Neuron (in vitro differentiated cells): ENCODE measurements around the gene TSPEAR.

ENCODE experiments used
- H2AFZ ChIP-seq: one replicate; pipeline ENCODE4 v1.6.1; 2013; ENCODE audit warnings: low read depth, mild to moderate bottlenecking, inconsistent platforms, low read length, moderate library complexity
- H3K27me3 ChIP-seq: one replicate; pipeline ENCODE4 v1.6.1; 2013; ENCODE audit warnings: low read length; ENCODE audit not compliant: insufficient read depth
- H3K36me3 ChIP-seq: one replicate; pipeline ENCODE4 v1.6.1; 2013; ENCODE audit warnings: low read length; ENCODE audit not compliant: insufficient read depth
- H3K4me1 ChIP-seq: one replicate; pipeline ENCODE4 v1.6.1; 2013; ENCODE audit warnings: low read length; ENCODE audit not compliant: insufficient read depth
- H3K4me3 ChIP-seq: 2 replicates; pipeline ENCODE4 v1.5.1; 2013; ENCODE audit warnings: mild to moderate bottlenecking, low read length, moderate library complexity
- H3K9me3 ChIP-seq: one replicate; pipeline ENCODE4 v1.6.1; 2013; ENCODE audit warnings: low read length

Gene TSPEAR

DNA sequence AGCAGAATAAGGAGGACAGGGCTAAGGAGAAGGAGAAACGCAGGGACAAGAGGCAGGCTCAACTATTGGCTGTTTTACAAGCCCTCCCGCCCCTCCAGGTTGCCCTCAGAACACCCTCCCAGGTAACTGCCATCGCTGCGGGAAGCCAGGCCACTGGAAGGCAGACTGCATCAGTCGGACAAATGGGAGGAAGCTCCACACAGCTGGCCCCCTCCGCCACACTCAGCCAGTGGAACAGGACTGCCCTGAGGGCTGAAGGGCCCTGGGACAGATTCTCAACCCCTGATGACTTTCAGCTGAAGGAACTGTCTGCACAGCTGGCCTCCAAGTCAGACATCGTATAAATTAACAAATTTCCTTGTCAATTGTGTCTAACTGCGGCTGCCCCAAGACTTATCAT lies 234.2 kb downstream of the TSPEAR start:
- Histone ChIP-seq H3K4me3 (no peak overlapping the region), H3K36me3 (no peaks in the 10 kb centered on the region), H3K27me3 (no peaks in the 10 kb centered on the region), H2AFZ (no peak overlapping the region), H3K9me3 (no peaks in the 10 kb centered on the region), H3K4me1 (no peaks in the 10 kb centered on the region)

DNA sequence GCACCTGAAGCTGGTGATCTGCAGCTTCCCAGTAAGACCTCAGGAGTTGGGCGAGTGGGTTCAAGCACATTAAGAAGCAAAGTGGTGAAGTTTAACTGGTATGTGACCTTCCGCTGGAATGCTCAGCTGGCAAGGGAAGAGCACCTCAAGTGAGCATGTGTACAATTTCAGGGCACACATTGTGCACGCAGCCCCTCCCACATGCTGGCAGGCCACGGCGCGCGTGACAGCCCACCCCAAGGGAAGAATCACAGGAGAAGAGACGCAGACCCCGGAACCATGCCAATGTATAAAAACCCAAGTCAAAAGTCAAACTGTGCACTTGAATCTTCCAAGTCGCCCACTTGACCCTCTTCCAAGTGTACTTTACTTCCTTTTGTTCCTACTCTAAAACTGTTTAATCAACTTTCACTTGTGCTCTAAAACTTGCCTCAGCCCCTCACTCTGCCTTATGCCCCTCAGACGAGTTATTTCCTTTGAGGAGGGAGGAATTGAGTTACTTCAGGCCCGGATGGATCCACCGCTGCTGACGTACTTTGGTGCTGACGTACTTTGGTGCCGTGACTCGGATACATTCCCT lies 236.0 kb downstream of the TSPEAR start:
- Histone ChIP-seq H3K4me1 (no peaks in the 10 kb centered on the region), H3K36me3 (no peaks in the 10 kb centered on the region), H3K9me3 (no peaks in the 10 kb centered on the region), H3K4me3 (no peak overlapping the region), H2AFZ (no peak overlapping the region), H3K27me3 (no peaks in the 10 kb centered on the region)

DNA sequence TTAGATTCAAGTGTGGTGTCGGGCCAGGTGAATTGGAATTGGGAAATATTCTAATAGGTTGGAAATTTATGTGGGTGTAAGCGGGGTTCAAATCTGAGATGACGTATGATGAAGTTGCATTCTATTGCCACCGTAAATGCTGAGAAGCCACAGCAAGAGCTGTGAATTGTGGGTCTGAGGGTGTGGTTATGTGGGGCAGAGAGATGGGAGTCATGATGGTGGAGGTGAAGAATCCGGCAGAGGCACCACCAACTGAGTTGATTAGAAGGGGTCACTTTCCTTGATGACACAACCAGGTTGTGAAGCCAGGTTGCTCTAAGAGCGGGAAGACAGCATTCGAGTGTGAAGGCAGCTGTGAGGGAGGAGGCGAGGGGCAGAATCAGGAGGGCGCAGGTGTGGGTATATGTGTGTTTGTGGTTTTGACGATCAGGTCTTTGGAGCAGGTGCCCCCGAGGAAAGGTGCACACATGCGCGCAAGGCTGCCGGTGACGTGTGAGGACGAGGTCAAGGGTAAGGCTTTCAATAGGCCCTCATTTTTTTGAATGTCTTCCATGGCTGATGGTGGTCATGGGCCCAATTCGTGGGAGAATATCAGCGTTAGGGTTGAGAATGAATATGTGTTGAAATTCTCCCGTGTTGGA lies 237.3 kb downstream of the TSPEAR start:
- no peaks in the 10 kb centered on the region for H3K36me3 ChIP-seq
- H2AFZ ChIP-seq, result no peak overlapping the region
- H3K27me3 ChIP-seq, result no peaks in the 10 kb centered on the region
- H3K4me3 ChIP-seq, result no peak overlapping the region
- H3K9me3 ChIP-seq, result no peaks in the 10 kb centered on the region
- H3K4me1 ChIP-seq, result no peaks in the 10 kb centered on the region

DNA sequence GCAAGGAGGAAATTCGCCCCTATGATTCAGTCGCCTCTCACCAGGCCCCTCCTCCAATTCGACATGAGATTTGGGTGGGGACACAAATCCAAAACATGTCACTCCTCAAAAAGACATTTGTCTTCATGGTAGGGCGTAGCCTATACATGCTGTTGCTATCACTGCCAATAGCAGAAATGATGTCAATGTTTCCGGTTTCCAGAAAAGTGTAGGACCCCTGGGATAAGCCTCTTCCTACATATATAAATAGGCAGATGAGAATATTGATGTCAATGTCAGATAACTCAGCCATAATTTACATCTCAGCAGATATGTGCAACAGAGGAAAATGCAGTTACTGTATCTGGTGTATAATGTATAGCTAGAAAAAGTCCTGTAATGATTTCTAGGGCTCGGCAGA lies 239.4 kb downstream of the TSPEAR start:
- Histone ChIP-seq H2AFZ (no peak overlapping the region), H3K4me3 (no peak overlapping the region), H3K36me3 (no peaks in the 10 kb centered on the region), H3K27me3 (no peaks in the 10 kb centered on the region), H3K4me1 (no peaks in the 10 kb centered on the region), H3K9me3 (peaks cover 2% of the 10 kb centered on the region)

DNA sequence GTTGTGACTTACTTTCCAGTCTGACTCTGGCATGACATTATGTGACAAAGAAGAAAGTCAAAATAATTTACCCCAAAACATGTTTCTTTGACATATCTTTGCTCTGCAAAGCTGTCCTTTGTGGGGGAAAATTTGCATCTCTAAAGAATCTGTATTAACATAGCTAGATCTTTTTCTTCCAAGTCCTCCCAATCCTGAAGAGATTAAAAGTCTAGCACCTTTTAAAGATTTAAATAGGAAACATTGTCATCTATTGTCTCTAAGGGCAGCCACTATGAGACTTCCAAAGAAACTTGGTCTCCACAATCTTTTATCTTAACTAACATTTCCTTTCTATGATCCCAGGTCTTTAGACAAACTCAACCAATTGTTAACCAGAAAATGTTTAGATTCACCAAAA lies 240.0 kb downstream of the TSPEAR start:
- H3K4me1 ChIP-seq, result no peaks in the 10 kb centered on the region
- H3K9me3 ChIP-seq, result peaks cover 2% of the 10 kb centered on the region
- H2AFZ ChIP-seq, result no peak overlapping the region
- H3K4me3 ChIP-seq, result no peak overlapping the region
- no peaks in the 10 kb centered on the region for H3K36me3 ChIP-seq
- H3K27me3 ChIP-seq, result no peaks in the 10 kb centered on the region

DNA sequence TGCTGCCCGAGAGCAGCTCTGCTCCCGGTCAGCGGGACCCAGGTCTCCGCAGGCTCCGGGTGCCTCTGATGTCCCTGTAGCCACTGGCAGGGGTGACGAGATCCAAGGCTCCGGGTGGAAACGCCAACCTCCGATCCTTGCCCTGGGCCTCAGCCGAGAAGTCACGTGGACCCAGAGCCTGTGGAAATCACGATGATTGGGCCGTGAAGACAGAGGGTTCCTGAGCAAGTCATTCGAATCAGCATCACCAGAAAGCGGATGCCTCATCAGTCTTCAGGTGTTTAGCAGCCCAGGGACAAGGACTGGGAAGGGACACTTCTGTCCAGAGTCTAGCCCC lies 243.5 kb downstream of the TSPEAR start:
- Histone ChIP-seq H3K27me3 (no peaks in the 10 kb centered on the region), H2AFZ (no peak overlapping the region), H3K4me1 (no peaks in the 10 kb centered on the region), H3K9me3 (peaks cover 2% of the 10 kb centered on the region), H3K36me3 (no peaks in the 10 kb centered on the region), H3K4me3 (no peak overlapping the region)

DNA sequence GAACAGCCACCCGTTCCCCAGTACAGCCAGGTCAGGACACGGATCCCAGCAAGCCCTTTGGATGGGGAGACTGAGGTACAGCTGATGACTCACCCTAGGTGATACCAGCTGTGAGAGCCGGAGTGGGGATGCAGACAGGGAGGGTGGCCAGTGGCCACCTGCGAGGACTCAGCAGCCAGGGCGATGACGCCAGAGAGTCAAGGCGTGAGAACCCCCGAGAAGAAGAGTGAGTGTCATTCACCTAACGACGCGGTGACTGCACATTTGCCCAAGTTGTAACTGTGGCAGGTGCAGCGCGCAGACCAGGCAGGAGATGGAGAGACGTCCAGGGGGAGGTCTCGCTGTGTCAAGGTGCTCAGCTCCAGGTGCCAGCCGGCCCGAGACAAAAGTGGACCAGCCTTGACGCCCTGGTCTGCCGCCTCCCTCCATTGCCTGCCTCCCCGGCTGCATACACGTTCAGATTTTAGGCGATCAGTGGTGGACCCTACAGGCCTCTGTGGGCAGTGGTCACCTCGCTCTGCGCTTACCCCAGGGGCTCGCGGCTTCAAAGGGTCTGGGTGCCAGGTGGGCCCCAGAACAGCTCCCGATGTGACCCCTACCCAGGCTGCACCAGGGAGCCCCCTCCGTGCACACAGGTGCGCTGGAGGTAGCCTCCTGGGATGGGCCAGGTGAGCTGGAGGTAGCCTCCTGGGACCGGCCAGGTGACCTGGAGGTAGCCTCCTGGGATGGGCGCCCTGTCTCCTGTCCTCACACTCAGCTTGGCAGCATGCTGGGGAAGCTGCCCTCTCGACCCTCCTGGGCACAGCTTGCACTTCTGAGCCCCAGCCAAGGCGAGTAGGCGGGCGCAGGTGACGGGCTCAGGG lies 244.1 kb downstream of the TSPEAR start:
- Histone ChIP-seq H3K4me3 (no peak overlapping the region), H3K9me3 (peaks cover 2% of the 10 kb centered on the region), H3K36me3 (no peaks in the 10 kb centered on the region), H3K27me3 (no peaks in the 10 kb centered on the region), H2AFZ (no peak overlapping the region), H3K4me1 (no peaks in the 10 kb centered on the region)

DNA sequence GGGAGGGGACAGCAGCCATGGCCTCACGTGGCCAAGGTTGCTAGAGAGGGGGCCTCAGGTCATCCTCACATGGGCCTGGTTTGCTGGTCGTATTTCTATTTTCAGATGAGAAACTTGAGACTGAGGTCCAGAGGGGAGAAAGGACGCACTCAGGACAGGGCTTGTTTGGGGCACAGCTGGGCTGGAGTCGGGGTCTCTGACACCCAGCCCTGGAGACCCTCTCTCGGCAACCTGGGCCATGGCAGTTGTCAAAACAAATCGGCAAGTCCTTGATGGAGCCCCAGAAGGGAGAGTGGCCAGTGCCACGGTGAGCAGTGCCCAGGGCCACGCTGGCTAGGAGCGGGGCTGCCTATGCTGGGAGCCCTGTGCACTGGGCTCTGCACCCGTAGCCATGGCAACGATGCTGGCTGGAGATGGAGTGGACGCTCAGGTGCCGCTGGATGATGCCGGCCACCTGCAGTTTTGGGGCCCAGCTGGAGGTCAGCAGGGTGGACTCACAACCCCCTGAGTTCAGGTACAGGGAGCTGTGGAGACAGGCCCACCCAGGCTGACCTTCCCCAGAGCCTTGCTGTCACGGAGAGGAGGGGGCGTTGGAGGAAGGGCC lies 244.9 kb downstream of the TSPEAR start:
- no peaks in the 10 kb centered on the region for H3K27me3 ChIP-seq
- H3K4me1 ChIP-seq, result no peaks in the 10 kb centered on the region
- no peak overlapping the region for H2AFZ ChIP-seq
- H3K4me3 ChIP-seq, result no peak overlapping the region
- H3K36me3 ChIP-seq, result no peaks in the 10 kb centered on the region
- H3K9me3 ChIP-seq, result peaks cover 2% of the 10 kb centered on the region

DNA sequence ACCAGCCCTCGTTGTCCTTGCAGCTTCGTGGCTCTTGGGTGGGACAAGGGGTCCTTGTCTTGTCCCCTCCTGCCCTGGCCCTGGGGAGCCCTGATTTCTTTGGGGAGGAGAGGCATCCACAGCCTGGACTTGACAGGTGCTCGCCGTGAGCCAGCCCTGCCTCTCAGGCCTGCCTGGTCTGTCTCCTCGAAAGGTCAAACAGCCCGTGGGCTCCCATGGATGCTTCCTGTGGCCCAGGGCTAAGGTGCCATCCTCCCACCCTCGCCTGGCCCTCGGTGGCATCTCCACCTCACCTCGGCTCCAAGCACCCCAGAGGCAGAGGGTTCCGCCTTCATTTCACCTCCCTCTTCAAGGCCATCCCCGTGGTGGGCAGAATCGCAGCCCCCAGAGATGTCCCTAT lies 247.0 kb downstream of the TSPEAR start:
- Histone ChIP-seq H3K4me1 (no peaks in the 10 kb centered on the region), H3K4me3 (no peak overlapping the region), H3K36me3 (no peaks in the 10 kb centered on the region)

DNA sequence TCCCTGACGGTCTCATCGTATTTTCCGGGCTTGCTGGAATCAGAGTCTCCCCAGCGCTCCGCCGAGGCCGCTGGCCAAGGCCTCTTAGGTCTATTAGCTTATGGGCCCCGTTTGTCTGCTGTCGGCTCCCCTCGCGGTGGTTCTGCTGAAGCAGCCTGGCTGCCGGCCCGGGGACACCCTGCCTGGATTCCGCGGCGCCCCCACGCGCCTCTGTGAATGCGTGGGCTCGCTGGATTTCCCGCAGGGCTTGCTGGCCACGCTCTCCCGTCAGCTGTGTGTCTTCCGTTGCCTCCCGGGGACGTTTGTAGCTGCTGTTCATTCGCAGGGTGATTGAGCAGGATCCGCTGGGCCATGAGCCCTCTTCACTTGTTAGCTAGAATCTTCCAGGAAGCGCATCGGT lies 247.6 kb downstream of the TSPEAR start:
- no peaks in the 10 kb centered on the region for H3K36me3 ChIP-seq
- no peaks in the 10 kb centered on the region for H3K4me1 ChIP-seq
- H3K27me3 ChIP-seq, result no peaks in the 10 kb centered on the region
- no peak overlapping the region for H3K4me3 ChIP-seq
- peaks cover 2% of the 10 kb centered on the region for H3K9me3 ChIP-seq
- no peak overlapping the region for H2AFZ ChIP-seq

More for the DNA sequence above, 247.0 kb downstream of the TSPEAR start:
- Histone ChIP-seq H2AFZ (no peak overlapping the region), H3K27me3 (no peaks in the 10 kb centered on the region), H3K9me3 (peaks cover 2% of the 10 kb centered on the region)

DNA sequence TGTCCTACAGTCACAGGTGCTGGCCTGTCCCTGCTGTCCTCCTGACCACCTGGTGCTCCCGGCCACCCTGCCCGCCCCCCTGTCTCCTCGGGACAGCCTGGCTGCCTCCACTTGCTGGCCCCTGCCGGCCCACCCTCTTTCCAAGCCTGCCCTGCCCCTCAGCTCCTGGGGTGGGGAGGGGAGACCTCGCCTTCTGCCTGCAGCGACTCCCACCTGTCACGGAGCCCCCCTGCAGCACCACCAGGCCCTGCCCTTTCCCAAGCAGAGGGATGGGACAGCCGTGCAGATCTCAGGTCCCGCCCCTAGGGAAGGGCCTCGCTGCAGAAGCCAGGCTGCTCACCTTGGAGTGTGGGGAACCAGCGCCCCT lies 248.6 kb downstream of the TSPEAR start:
- Histone ChIP-seq H3K4me1 (no peaks in the 10 kb centered on the region), H2AFZ (no peak overlapping the region), H3K9me3 (peaks cover under 1% of the 10 kb centered on the region), H3K4me3 (no peak overlapping the region), H3K27me3 (no peaks in the 10 kb centered on the region), H3K36me3 (no peaks in the 10 kb centered on the region)

DNA sequence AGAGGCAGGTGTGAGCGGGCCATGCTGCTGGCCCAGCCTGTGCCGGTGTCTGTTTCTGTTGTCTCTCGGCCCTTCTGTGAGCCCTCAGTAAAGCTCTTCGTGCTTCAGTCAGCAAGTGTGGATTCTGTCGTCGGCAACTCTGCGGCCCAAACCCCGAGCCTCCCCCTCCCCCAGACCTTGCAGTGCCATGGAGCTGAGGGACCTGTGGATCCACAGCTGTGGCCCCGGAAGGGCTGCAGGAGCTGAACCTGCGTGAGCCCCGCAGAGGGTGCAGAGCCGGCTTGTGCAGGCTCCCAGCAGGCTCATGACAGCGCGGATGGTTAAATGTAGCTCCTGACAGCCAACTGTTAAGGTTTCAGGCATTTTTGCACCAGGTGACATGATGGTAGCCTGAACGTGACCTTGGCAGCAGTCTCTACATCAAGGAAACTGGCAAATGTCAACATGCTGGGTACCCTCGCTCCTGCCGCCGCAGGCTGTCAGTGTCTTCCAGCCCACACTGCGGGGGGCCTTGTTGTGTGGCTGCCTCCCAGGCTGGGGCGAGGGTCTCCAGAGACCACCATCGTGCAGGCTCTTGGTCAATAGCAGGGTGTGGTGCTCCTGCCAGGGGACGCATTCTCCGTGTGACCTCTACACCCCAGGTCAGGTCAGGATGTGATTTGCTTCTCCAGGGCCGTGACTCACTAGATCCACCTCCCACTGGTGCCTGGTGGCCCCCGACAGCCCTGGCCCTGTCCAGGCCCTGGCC lies 249.1 kb downstream of the TSPEAR start:
- no peaks in the 10 kb centered on the region for H3K9me3 ChIP-seq
- no peaks in the 10 kb centered on the region for H3K4me1 ChIP-seq
- no peaks in the 10 kb centered on the region for H3K27me3 ChIP-seq
- H3K4me3 ChIP-seq, result no peak overlapping the region
- no peak overlapping the region for H2AFZ ChIP-seq
- peaks cover 1% of the 10 kb centered on the region for H3K36me3 ChIP-seq
